Activated T-helper 1 cell treated with anti-CD3 and anti-CD28 coated beads, Interleukin-12 subunit alpha, Interleukin-12 subunit beta, Interleukin-2, Interleukin-4 antibody, amounts not matched to agents 30 ng/mL and 10 ng/mL and 1 ng/mL, durations not matched to agents 14 hours and 24 hours and 36 hours (primary cell): ENCODE results near the gene PTOV1. TPM values are rescaled to one million over a fixed set of nuclear protein-coding genes. Genes with fewer than 3 reads are reported as not detected.

Experiments used
- DNase-seq: peaks from one replicate; pipeline ENCODE4 v3.0.0; 2021; ENCODE audit warnings: low spot score
- H3K27ac Mint-ChIP-seq: one replicate; pipeline ENCODE4 v1.8.0; 2021; ENCODE audit warnings: mild to moderate bottlenecking, mixed read lengths
- H3K27me3 Mint-ChIP-seq: one replicate; pipeline ENCODE4 v1.8.0; 2022; ENCODE audit warnings: mild to moderate bottlenecking, moderate library complexity, mixed read lengths; ENCODE audit not compliant: insufficient read depth
- H3K36me3 Mint-ChIP-seq: one replicate; pipeline ENCODE4 v1.8.0; 2021; ENCODE audit warnings: low read depth, mixed read lengths
- H3K4me1 Mint-ChIP-seq: one replicate; pipeline ENCODE4 v1.8.0; 2021; ENCODE audit warnings: low read depth, mixed read lengths
- H3K4me3 Mint-ChIP-seq: one replicate; pipeline ENCODE4 v1.8.0; 2021; ENCODE audit warnings: mild to moderate bottlenecking, moderate library complexity, mixed read lengths
- H3K9me3 Mint-ChIP-seq: one replicate; pipeline ENCODE4 v1.8.0; 2021; ENCODE audit warnings: mixed read lengths
- intact Hi-C: fragments of 100-400 bp; cut with micrococcal nuclease; formaldehyde crosslinking; loops from one replicate; pipeline ENCODE4 v1.15.1; 2024
- total RNA-seq: library from RNA; stranded (reverse); gene quantifications from 2 replicates; pipeline ENCODE4 v1.2.3, GENCODE V29; 2022

Gene PTOV1
- total RNA-seq, 1 donor from 2014 or later: 113 TPM

- no peak for DNase-seq
- Mint-ChIP-seq H3K27me3 (no peaks in the 10 kb centered on the region), H3K9me3 (no peaks in the 10 kb centered on the region), H3K36me3 (peaks cover 22% of the 10 kb centered on the region), H3K4me3 (no peak overlapping the region), H3K27ac (no peak overlapping the region), H3K4me1 (no peaks in the 10 kb centered on the region)
- intact Hi-C loops: no loop called here
Observed at GRCh38 chr19:49859682-49860335, 8.8 kb downstream of the PTOV1 start.

GRCh38 chr19:49860336-49861102 lies 9.6 kb downstream of the PTOV1 start:
- H3K36me3 Mint-ChIP-seq: peaks cover 27% of the 10 kb centered on the region
- no peak for DNase-seq
- no peaks in the 10 kb centered on the region for H3K9me3 Mint-ChIP-seq
- no peak overlapping the region for H3K27ac Mint-ChIP-seq
- no peaks in the 10 kb centered on the region for H3K27me3 Mint-ChIP-seq
- no peak overlapping the region for H3K4me3 Mint-ChIP-seq
- H3K4me1 Mint-ChIP-seq: peaks cover 5% of the 10 kb centered on the region
- intact Hi-C loops: no loop called here

GRCh38 chr19:49861107-49861506 lies 10.1 kb downstream of the PTOV1 start:
- no peak for DNase-seq
- intact Hi-C loops: no loop called here
- Mint-ChIP-seq H3K27me3 (no peaks in the 10 kb centered on the region), H3K4me1 (peaks cover 11% of the 10 kb centered on the region), H3K27ac (no peak overlapping the region), H3K4me3 (no peak overlapping the region), H3K9me3 (no peaks in the 10 kb centered on the region), H3K36me3 (peaks cover 29% of the 10 kb centered on the region)

- Mint-ChIP-seq H3K4me3 (no peak overlapping the region), H3K36me3 (peaks cover 31% of the 10 kb centered on the region), H3K4me1 (peaks cover 17% of the 10 kb centered on the region), H3K9me3 (no peaks in the 10 kb centered on the region), H3K27ac (no peak overlapping the region), H3K27me3 (no peaks in the 10 kb centered on the region)
- DNase-seq: no peak
- intact Hi-C loops: no loop called here
Observed at GRCh38 chr19:49861541-49862378, 10.8 kb downstream of the PTOV1 start.

- peaks cover 20% of the 10 kb centered on the region for H3K4me1 Mint-ChIP-seq
- H3K27me3 Mint-ChIP-seq: no peaks in the 10 kb centered on the region
- intact Hi-C loops: no loop called here
- peaks cover 32% of the 10 kb centered on the region for H3K36me3 Mint-ChIP-seq
- peak overlapping the region; percentile 4 for H3K4me3 Mint-ChIP-seq
- DNase-seq: no peak
- no peaks in the 10 kb centered on the region for H3K9me3 Mint-ChIP-seq
- no peak overlapping the region for H3K27ac Mint-ChIP-seq
Observed at GRCh38 chr19:49862391-49863253, 11.7 kb downstream of the PTOV1 start.

GRCh38 chr19:49863254-49863934 lies 12.4 kb downstream of the PTOV1 start:
- intact Hi-C loops: no loop called here
- Mint-ChIP-seq H3K27ac (peak overlapping the region; percentile 27), H3K4me3 (peak overlapping the region; percentile 4), H3K27me3 (no peaks in the 10 kb centered on the region), H3K36me3 (peaks cover 32% of the 10 kb centered on the region), H3K4me1 (peaks cover 20% of the 10 kb centered on the region), H3K9me3 (no peaks in the 10 kb centered on the region)
- no peak for DNase-seq

GRCh38 chr19:49863935-49864320 lies 13.0 kb downstream of the PTOV1 start:
- Mint-ChIP-seq H3K4me1 (peaks cover 20% of the 10 kb centered on the region), H3K27me3 (no peaks in the 10 kb centered on the region), H3K36me3 (peaks cover 32% of the 10 kb centered on the region), H3K9me3 (no peaks in the 10 kb centered on the region), H3K4me3 (no peak overlapping the region), H3K27ac (no peak overlapping the region)
- intact Hi-C loops: no loop called here
- no peak for DNase-seq

GRCh38 chr19:49864890-49865289 lies 13.9 kb downstream of the PTOV1 start:
- Mint-ChIP-seq H3K36me3 (peaks cover 29% of the 10 kb centered on the region), H3K4me1 (peaks cover 20% of the 10 kb centered on the region), H3K27ac (no peak overlapping the region), H3K27me3 (no peaks in the 10 kb centered on the region), H3K9me3 (no peaks in the 10 kb centered on the region), H3K4me3 (peak overlapping the region; percentile 62)
- intact Hi-C loops: no loop called here
- no peak for DNase-seq

- peak; percentile 84 for DNase-seq
- Mint-ChIP-seq H3K4me3 (no peak within 1 kb of the TSS), H3K27ac (peak within 1 kb of the TSS; percentile 94), H3K27me3 (no peaks in the 10 kb centered on the region), H3K9me3 (no peaks in the 10 kb centered on the region), H3K4me1 (peaks cover 35% of the 10 kb centered on the region), H3K36me3 (peaks cover 23% of the 10 kb centered on the region)
- intact Hi-C loops: loop anchor here (1.0 kb wide), 4 partner anchors 49 to 277 kb away; partner anchors contain the start of genes ATF5, MED25, NUP62 and SCAF1
Observed at GRCh38 chr19:49866933-49867782, 16.2 kb downstream of the PTOV1 start, which contains the start of gene PNKP. Gene PNKP, minus strand, starts transcription at chr19:49867576. Its CDS starts 372 bp downstream, at chr19:49867204.

- DNase-seq: no peak
- peaks cover 20% of the 10 kb centered on the region for H3K36me3 Mint-ChIP-seq
- H3K27me3 Mint-ChIP-seq: no peaks in the 10 kb centered on the region
- intact Hi-C loops: loop anchor here (1.0 to 2.0 kb wide), 7 partner anchors 8 to 192 kb away; partner anchors contain the start of genes AKT1S1, FUZ, PRMT1 and TBC1D17
- peaks cover 36% of the 10 kb centered on the region for H3K4me1 Mint-ChIP-seq
- H3K27ac Mint-ChIP-seq: peak overlapping the region; percentile 94
- no peaks in the 10 kb centered on the region for H3K9me3 Mint-ChIP-seq
- no peak overlapping the region for H3K4me3 Mint-ChIP-seq
Observed at GRCh38 chr19:49869009-49869483, 18.1 kb downstream of the PTOV1 start.
